Neutrophil (primary cell): Measurements from ENCODE around the gene MYBPHL.

Source experiments
- H3K27ac ChIP-seq: fragments of 200-600 bp; sonication (generic); 2 replicates; pipeline ENCODE4 v1.5.1; 2016; ENCODE audit warnings: mild to moderate bottlenecking, moderate library complexity
- H3K27me3 ChIP-seq: fragments of 200-600 bp; sonication (generic); 2 replicates; pipeline ENCODE4 v1.6.0; 2016; ENCODE audit warnings: mild to moderate bottlenecking
- H3K36me3 ChIP-seq: fragments of 200-600 bp; sonication (generic); 2 replicates; pipeline ENCODE4 v1.5.1; 2017
- H3K4me1 ChIP-seq, 2 experiments: fragments of 200-600 bp in 1 of 2; sonication (generic) in 1 of 2; 1 replicate in 1 of 2; 2 replicates in 1 of 2; pipeline versions ENCODE4 v1.5.1 to v1.6.1; 2013 to 2016; ENCODE audit warnings: low read depth in 1 of 2, low read length in 1 of 2, mild to moderate bottlenecking in 1 of 2, moderate library complexity in 1 of 2; ENCODE audit not compliant: control insufficient read depth in 1 of 2, insufficient read depth in 1 of 2
- H3K4me3 ChIP-seq, 2 experiments: fragments of 200-600 bp in 1 of 2; sonication (generic) in 1 of 2; 1 replicate in 1 of 2; 2 replicates in 1 of 2; pipeline ENCODE4 v1.5.1; 2013 to 2016; ENCODE audit warnings: low read depth in 1 of 2, low read length in 1 of 2, mild to moderate bottlenecking in 1 of 2, moderate library complexity in 1 of 2
- H3K9me3 ChIP-seq: fragments of 200-600 bp; sonication (generic); 2 replicates; pipeline ENCODE4 v1.5.1; 2016
- TF ChIP-seq, protein P1 (sequence below): fragments of 200-600 bp; sonication (generic); IDR thresholded peaks from 2 replicates; pipeline ENCODE4 v1.5.1; 2016; ENCODE audit warnings: antibody characterized with exemption

Gene MYBPHL

DNA sequence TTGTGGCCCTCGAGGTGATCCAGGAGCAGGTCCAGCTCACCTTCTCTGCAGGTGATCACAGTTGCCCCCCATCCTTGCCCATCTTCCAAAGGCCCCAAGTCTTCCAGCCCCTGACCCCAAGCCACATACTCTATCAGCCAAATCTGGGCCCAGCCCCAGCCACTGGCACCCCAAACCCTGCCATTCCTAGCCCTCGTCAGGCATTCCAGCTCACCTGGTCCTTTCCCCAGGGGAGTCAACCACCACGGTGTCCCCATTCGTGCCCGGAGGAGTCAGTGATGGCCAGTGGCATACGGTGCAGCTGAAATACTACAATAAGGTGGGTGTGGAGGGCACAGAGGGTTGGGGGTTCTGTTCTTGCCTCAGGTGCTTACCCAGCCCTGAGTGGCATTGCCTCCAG, 45.2 kb downstream of the MYBPHL start:
- H3K27me3 ChIP-seq, result peaks cover 15% of the 10 kb centered on the region
- TF ChIP-seq, protein P1, sequence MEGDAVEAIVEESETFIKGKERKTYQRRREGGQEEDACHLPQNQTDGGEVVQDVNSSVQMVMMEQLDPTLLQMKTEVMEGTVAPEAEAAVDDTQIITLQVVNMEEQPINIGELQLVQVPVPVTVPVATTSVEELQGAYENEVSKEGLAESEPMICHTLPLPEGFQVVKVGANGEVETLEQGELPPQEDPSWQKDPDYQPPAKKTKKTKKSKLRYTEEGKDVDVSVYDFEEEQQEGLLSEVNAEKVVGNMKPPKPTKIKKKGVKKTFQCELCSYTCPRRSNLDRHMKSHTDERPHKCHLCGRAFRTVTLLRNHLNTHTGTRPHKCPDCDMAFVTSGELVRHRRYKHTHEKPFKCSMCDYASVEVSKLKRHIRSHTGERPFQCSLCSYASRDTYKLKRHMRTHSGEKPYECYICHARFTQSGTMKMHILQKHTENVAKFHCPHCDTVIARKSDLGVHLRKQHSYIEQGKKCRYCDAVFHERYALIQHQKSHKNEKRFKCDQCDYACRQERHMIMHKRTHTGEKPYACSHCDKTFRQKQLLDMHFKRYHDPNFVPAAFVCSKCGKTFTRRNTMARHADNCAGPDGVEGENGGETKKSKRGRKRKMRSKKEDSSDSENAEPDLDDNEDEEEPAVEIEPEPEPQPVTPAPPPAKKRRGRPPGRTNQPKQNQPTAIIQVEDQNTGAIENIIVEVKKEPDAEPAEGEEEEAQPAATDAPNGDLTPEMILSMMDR, result no peak
- peaks cover 0 to 5% of the 10 kb centered on the region in 2 experiments for H3K4me1 ChIP-seq
- H3K4me3 ChIP-seq, result no peak overlapping the region
- no peaks in the 10 kb centered on the region for H3K36me3 ChIP-seq
- no peak overlapping the region for H3K27ac ChIP-seq
- H3K9me3 ChIP-seq, result no peaks in the 10 kb centered on the region

DNA sequence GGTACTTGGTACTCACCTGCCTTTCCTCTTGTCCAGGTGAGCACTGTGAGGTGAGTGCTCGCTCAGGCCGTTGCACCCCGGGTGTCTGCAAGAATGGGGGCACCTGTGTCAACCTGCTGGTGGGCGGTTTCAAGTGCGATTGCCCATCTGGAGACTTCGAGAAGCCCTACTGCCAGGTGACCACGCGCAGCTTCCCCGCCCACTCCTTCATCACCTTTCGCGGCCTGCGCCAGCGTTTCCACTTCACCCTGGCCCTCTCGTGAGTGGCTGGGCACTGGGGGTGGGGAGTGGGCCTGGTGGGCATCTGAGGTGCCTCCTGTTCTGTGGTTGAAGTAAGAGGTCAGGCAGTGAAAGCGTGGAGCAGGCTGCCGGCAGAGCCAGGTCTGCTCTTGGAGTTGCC, 45.8 kb downstream of the MYBPHL start:
- peaks cover 21% of the 10 kb centered on the region for H3K27me3 ChIP-seq
- TF ChIP-seq, protein P1, result no peak
- no peak overlapping the region for H3K4me3 ChIP-seq
- H3K4me1 ChIP-seq, result peaks cover 0 to 5% of the 10 kb centered on the region in 2 experiments
- H3K9me3 ChIP-seq, result no peaks in the 10 kb centered on the region
- no peaks in the 10 kb centered on the region for H3K36me3 ChIP-seq
- H3K27ac ChIP-seq, result no peak overlapping the region

DNA sequence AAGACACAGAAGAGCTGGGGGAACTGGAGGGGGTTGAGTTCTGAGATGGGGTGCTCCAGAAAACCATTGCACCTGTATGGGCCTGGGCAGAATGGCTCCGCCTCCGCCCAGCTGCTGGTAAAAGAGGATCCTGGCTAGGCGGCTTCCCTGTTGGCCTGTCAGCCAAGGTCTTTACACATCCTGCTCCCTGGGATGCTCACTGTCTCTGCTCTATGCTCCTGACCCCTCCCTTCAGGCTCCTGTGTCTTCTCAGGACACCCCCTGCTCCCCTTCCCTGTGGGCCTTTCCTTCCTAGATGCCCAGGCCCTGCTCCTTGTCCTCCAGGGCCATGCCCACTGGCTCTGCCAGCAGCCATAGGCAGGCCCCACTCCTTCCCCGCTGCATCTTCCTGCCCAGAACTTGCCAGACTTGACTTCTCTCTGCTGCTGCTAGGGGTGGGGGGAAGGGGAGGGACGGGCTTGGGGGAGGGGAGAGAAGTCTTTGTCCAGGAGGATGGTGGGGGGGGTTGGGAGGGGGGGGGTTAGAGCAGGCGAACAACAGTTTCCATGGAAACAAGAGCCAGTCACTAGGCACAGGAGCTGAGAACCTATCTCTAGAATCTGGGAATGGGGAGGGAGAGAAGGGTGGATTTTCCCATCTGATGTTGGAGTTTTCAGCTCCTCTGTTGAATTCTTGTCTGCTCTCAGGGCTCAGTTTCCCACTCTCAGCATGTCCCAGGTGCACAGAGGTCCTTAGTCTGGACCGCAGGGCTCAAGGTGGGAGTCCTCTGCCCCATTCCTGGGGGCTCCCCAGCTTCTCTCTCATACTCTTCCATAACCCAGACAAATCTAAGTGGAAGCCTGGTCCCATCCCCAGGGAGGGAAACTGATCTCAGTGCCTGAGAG, 46.9 kb downstream of the MYBPHL start:
- peaks cover 32% of the 10 kb centered on the region for H3K27me3 ChIP-seq
- TF ChIP-seq, protein P1, result no peak
- H3K9me3 ChIP-seq, result no peaks in the 10 kb centered on the region
- no peak overlapping the region for H3K27ac ChIP-seq
- no peak overlapping the region for H3K4me3 ChIP-seq
- peaks cover 0 to 5% of the 10 kb centered on the region in 2 experiments for H3K4me1 ChIP-seq
- no peaks in the 10 kb centered on the region for H3K36me3 ChIP-seq

DNA sequence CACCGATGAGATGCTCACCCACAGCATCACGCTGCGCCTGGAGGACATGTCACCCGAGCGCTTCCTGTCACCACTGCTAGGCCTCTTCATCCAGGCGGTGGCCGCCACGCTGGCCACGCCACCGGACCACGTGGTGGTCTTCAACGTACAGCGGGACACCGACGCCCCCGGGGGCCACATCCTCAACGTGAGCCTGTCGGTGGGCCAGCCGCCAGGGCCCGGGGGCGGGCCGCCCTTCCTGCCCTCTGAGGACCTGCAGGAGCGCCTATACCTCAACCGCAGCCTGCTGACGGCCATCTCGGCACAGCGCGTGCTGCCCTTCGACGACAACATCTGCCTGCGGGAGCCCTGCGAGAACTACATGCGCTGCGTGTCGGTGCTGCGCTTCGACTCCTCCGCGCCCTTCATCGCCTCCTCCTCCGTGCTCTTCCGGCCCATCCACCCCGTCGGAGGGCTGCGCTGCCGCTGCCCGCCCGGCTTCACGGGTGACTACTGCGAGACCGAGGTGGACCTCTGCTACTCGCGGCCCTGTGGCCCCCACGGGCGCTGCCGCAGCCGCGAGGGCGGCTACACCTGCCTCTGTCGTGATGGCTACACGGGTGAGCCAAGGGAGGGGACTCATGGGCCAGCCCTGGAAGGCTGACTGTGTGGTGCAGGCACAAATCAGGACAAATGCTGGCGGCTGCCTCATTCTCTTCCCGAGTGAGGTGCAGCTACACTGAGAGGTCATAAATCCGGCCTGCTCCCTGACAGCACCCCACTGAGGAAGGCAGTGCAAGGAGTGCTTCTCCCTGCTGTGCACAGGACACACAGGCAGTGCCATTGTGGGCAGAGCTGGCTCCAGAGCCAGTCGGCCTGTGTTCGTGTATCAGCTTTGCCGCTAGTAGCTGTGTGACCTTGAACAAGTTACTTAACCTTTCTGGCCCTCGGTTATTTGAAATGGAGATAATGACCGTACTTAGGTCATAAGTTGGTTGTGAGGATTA, 48.0 kb downstream of the MYBPHL start:
- Histone ChIP-seq H3K27ac (no peak overlapping the region), H3K4me1 (peaks cover 0 to 5% of the 10 kb centered on the region in 2 experiments)

More for the DNA sequence above, 48.0 kb downstream of the MYBPHL start:
- TF ChIP-seq, protein P1, result no peak
- Histone ChIP-seq H3K36me3 (no peaks in the 10 kb centered on the region), H3K4me3 (no peak overlapping the region), H3K9me3 (no peaks in the 10 kb centered on the region), H3K27me3 (peaks cover 43% of the 10 kb centered on the region)
